SK-N-SH treated with all-trans-retinoic acid at 6 μM for 48 hours (cell line): ENCODE data around the gene LIN28B.

ENCODE experiments used
- ARNTL ChIP-seq: fragments of 450-650 bp; formaldehyde crosslinking; IDR thresholded peaks from 2 replicates; pipeline ENCODE4 v1.5.0; 2020; ENCODE audit warnings: low read depth, mild to moderate bottlenecking, moderate library complexity, borderline replicate concordance
- BACH2 ChIP-seq: fragments of 250-450 bp; sonication (Bioruptor Pico); IDR thresholded peaks from 2 replicates; pipeline ENCODE4 v1.9.0; 2021; ENCODE audit warnings: mild to moderate bottlenecking, borderline replicate concordance
- CSDC2 ChIP-seq: fragments of 250-450 bp; sonication (Bioruptor Pico); IDR thresholded peaks from 2 replicates; pipeline ENCODE4 v1.5.0; 2020; ENCODE audit warnings: mild to moderate bottlenecking, moderate library complexity
- ESRRG ChIP-seq: fragments of 250-450 bp; sonication (Bioruptor Pico); IDR thresholded peaks from 2 replicates; pipeline ENCODE4 v1.6.1; 2021; ENCODE audit warnings: mild to moderate bottlenecking
- RARB ChIP-seq: fragments of 250-450 bp; sonication (Bioruptor Pico); IDR thresholded peaks from 2 replicates; pipeline ENCODE4 v1.8.0; 2021; ENCODE audit warnings: mild to moderate bottlenecking, moderate library complexity
- SNAI2 ChIP-seq: fragments of 250-450 bp; sonication (Bioruptor Pico); IDR thresholded peaks from 2 replicates; pipeline ENCODE4 v1.5.0; 2020; ENCODE audit warnings: mild to moderate bottlenecking, moderate library complexity
- TCF4 ChIP-seq: fragments of 250-450 bp; sonication (Bioruptor Pico); IDR thresholded peaks from 2 replicates; pipeline ENCODE4 v1.8.0; 2021; ENCODE audit warnings: mild to moderate bottlenecking, moderate library complexity, borderline replicate concordance
- TOX ChIP-seq: fragments of 250-450 bp; sonication (Bioruptor Pico); IDR thresholded peaks from 2 replicates; pipeline ENCODE4 v1.8.0; 2021; ENCODE audit warnings: mild to moderate bottlenecking, moderate library complexity, borderline replicate concordance
- ZC3H10 ChIP-seq: fragments of 250-450 bp; sonication (Bioruptor Pico); IDR thresholded peaks from 2 replicates; pipeline ENCODE4 v1.5.1; 2021; ENCODE audit warnings: mild to moderate bottlenecking, moderate library complexity
- ZFP30 ChIP-seq: fragments of 450-650 bp; formaldehyde crosslinking; IDR thresholded peaks from 2 replicates; pipeline ENCODE4 v1.5.0; 2022; ENCODE audit warnings: mild to moderate bottlenecking, moderate library complexity
- TF ChIP-seq, protein P1 (sequence below): fragments of 250-450 bp; sonication (Bioruptor Pico); IDR thresholded peaks from 2 replicates; pipeline ENCODE4 v1.5.1; 2021; ENCODE audit warnings: mild to moderate bottlenecking, moderate library complexity
- TF ChIP-seq, protein P2 (sequence below): fragments of 250-450 bp; sonication (Bioruptor Pico); IDR thresholded peaks from 2 replicates; pipeline ENCODE4 v1.8.0; 2020; ENCODE audit warnings: mild to moderate bottlenecking, moderate library complexity, borderline replicate concordance
- TF ChIP-seq, protein P3 (sequence below): fragments of 250-450 bp; sonication (Bioruptor Pico); IDR thresholded peaks from 2 replicates; pipeline ENCODE4 v1.5.0; 2020; ENCODE audit warnings: mild to moderate bottlenecking, moderate library complexity

DNA sequence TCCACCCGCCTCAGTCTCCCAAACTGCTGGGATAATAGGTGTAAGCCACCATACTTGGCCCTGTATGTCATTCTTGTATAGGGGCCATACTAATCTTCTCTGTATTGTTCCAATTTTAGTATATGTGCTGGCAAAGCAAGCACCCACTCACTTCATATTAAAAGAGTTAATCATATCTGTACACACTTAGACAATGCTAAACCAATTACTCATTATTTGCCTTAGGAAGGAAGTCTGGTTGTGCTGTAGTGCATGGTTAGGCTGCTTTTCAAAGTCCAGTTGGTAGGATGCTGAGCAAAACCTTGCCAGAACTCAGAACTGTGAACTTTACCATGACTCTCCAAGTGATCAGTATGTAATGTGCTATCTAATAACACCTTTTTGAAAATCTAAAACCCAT lies 88.6 kb downstream of the LIN28B start:
- no peak for TF ChIP-seq RARB (CRISPR knock-in tag)
- TF ChIP-seq, protein P1, sequence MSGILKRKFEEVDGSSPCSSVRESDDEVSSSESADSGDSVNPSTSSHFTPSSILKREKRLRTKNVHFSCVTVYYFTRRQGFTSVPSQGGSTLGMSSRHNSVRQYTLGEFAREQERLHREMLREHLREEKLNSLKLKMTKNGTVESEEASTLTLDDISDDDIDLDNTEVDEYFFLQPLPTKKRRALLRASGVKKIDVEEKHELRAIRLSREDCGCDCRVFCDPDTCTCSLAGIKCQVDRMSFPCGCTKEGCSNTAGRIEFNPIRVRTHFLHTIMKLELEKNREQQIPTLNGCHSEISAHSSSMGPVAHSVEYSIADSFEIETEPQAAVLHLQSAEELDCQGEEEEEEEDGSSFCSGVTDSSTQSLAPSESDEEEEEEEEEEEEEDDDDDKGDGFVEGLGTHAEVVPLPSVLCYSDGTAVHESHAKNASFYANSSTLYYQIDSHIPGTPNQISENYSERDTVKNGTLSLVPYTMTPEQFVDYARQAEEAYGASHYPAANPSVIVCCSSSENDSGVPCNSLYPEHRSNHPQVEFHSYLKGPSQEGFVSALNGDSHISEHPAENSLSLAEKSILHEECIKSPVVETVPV (CRISPR knock-in tag): no peak
- no peak for TF ChIP-seq ARNTL (CRISPR knock-in tag)
- TF ChIP-seq, protein P2, sequence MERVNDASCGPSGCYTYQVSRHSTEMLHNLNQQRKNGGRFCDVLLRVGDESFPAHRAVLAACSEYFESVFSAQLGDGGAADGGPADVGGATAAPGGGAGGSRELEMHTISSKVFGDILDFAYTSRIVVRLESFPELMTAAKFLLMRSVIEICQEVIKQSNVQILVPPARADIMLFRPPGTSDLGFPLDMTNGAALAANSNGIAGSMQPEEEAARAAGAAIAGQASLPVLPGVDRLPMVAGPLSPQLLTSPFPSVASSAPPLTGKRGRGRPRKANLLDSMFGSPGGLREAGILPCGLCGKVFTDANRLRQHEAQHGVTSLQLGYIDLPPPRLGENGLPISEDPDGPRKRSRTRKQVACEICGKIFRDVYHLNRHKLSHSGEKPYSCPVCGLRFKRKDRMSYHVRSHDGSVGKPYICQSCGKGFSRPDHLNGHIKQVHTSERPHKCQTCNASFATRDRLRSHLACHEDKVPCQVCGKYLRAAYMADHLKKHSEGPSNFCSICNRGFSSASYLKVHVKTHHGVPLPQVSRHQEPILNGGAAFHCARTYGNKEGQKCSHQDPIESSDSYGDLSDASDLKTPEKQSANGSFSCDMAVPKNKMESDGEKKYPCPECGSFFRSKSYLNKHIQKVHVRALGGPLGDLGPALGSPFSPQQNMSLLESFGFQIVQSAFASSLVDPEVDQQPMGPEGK (CRISPR knock-in tag): no peak
- TF ChIP-seq ZFP30: no peak
- no peak for TF ChIP-seq CSDC2 (CRISPR knock-in tag)
- TF ChIP-seq SNAI2 (CRISPR knock-in tag): no peak
- TF ChIP-seq BACH2 (CRISPR knock-in tag): no peak
- TF ChIP-seq TCF4: no peak
- TF ChIP-seq ESRRG: no peak
- TF ChIP-seq ZC3H10 (CRISPR knock-in tag): no peak
- no peak for TF ChIP-seq TOX (CRISPR knock-in tag)
- TF ChIP-seq, protein P3, sequence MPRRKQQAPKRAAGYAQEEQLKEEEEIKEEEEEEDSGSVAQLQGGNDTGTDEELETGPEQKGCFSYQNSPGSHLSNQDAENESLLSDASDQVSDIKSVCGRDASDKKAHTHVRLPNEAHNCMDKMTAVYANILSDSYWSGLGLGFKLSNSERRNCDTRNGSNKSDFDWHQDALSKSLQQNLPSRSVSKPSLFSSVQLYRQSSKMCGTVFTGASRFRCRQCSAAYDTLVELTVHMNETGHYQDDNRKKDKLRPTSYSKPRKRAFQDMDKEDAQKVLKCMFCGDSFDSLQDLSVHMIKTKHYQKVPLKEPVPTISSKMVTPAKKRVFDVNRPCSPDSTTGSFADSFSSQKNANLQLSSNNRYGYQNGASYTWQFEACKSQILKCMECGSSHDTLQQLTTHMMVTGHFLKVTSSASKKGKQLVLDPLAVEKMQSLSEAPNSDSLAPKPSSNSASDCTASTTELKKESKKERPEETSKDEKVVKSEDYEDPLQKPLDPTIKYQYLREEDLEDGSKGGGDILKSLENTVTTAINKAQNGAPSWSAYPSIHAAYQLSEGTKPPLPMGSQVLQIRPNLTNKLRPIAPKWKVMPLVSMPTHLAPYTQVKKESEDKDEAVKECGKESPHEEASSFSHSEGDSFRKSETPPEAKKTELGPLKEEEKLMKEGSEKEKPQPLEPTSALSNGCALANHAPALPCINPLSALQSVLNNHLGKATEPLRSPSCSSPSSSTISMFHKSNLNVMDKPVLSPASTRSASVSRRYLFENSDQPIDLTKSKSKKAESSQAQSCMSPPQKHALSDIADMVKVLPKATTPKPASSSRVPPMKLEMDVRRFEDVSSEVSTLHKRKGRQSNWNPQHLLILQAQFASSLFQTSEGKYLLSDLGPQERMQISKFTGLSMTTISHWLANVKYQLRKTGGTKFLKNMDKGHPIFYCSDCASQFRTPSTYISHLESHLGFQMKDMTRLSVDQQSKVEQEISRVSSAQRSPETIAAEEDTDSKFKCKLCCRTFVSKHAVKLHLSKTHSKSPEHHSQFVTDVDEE: no peak
